ENCODE measurements around the gene SFR1.

DNA sequence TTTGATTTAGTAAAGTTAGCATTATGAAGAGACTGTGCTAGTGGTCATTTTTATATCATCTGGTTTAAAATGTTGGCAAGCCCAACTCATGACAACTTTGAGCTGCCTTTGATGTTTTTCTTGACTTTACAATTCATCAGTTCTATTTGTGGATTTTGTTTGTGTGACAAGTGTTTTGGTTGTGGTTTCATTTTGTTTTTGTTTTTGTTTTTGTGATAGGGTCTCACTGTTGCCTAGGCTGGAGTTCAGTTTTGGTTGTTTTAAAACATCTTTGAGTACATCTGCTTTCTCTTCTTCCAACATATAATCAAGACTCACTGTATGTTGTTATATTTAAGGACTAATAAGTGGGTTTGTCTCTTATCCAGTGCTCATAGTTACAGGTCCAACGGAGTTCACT, 17.6 kb upstream of the SFR1 start:
- TF ChIP-seq, protein P1, sequence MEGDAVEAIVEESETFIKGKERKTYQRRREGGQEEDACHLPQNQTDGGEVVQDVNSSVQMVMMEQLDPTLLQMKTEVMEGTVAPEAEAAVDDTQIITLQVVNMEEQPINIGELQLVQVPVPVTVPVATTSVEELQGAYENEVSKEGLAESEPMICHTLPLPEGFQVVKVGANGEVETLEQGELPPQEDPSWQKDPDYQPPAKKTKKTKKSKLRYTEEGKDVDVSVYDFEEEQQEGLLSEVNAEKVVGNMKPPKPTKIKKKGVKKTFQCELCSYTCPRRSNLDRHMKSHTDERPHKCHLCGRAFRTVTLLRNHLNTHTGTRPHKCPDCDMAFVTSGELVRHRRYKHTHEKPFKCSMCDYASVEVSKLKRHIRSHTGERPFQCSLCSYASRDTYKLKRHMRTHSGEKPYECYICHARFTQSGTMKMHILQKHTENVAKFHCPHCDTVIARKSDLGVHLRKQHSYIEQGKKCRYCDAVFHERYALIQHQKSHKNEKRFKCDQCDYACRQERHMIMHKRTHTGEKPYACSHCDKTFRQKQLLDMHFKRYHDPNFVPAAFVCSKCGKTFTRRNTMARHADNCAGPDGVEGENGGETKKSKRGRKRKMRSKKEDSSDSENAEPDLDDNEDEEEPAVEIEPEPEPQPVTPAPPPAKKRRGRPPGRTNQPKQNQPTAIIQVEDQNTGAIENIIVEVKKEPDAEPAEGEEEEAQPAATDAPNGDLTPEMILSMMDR (conservative IDR thresholded peaks at IDR 0.05) = no peak
- no peak for TF ChIP-seq ZFX (IDR thresholded peaks at IDR 0.05)
